ENCODE data around the gene RAP1GAP.

RAP1GAP gene

GRCh38 chr1:21662426-21663247, 6.5 kb downstream of the RAP1GAP start:
- no peak for DNase-seq (ENCODE audit: low read depth)

DNA sequence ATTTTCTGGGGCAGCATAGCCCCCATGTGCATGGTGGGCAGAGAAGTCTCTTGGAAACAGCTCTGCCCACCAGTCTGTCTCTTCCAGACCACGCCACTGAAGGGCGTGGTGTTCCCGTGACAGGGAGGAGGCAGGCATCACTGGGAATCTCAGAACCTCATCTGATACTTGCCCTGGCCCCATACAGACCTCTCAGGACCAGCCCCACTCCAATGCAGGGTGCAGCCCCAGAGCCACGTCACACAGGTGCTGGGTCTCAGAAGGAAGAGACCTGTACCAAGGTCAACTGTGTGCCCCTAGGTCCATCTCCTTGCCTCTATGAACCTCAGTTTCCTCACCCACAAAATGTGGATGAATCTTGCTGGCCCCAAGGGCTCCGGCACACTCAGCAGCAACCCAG, 7.3 kb downstream of the RAP1GAP start:
- DNase-seq (ENCODE audit: low read depth), result no peak

- no peak for DNase-seq (ENCODE audit: low read depth)
Measured at GRCh38 chr1:21659924-21660326, 9.2 kb downstream of the RAP1GAP start.

DNA sequence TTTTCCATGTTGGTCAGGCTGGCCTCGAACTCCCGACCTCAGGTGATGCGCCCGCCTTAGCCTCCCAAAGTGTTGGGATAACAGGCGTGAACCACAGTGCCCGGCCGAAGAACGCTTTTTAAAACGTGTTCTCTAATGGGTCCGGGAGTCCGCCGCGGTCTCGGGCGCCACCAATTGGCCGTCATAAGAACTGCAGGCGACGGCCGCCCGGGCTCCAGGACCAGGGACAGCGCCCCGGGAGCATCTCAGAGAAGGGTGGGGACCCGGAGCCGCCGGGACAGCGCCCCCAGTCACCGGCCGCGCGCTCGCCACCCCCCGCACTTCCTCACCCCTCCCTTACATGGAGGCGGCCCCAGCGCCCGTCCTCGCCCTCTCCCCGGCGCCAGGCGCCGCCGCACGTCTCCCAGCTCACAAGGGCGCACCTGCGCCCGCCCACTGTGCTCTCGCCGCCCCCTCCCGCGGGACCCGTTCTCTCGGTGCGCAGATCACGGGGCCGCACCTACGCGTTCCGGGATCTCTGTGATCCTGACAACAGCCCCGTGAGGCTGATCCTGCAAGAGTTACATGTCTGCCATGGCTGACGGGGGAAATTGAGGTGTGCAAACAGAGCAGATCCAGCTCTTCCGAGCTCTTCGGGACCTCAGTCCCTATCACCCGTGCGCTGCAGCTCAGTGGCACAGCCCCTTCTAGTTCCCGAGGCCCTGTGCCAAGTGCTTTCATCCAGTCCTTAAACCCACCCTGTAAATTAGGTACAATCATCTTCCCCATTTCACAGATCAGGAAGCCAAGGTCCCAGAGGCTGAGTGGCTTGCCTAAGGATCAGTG, 9.8 kb downstream of the RAP1GAP start:
- DNase-seq (ENCODE audit: low read depth), result peak; percentile 66

- DNase-seq (ENCODE audit: low read depth), result no peak
Measured at GRCh38 chr1:21657456-21658190, 11.5 kb downstream of the RAP1GAP start.

- DNase-seq (ENCODE audit: low read depth), result no peak
Measured at GRCh38 chr1:21655748-21656147, 13.4 kb downstream of the RAP1GAP start.

- no peak for DNase-seq (ENCODE audit: low read depth)
Measured at GRCh38 chr1:21655259-21655658, 13.9 kb downstream of the RAP1GAP start.

DNA sequence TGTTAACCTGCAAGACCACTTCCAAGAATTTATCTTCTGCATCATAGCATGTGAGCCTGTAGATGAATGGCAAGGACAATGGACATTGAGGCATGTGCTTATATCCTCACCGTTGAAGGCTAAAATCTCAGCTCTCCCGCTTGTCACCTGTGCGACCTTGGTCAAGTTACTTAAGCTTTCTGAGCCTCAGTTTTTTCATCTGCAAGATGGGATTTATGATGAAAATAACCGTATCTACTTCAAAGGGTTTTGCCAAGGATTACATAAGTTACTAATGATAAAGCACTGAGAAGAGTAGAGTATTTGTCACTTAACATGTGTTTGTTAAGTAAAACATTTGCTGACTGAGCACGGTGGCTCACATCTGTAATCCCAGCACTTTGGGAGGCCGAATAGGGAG, 14.9 kb downstream of the RAP1GAP start:
- DNase-seq (ENCODE audit: low read depth), result no peak

GRCh38 chr1:21653744-21654100, 15.4 kb downstream of the RAP1GAP start:
- no peak for DNase-seq (ENCODE audit: low read depth)

GRCh38 chr1:21652937-21653743, 16.0 kb downstream of the RAP1GAP start:
- DNase-seq (ENCODE audit: low read depth), result no peak

DNA sequence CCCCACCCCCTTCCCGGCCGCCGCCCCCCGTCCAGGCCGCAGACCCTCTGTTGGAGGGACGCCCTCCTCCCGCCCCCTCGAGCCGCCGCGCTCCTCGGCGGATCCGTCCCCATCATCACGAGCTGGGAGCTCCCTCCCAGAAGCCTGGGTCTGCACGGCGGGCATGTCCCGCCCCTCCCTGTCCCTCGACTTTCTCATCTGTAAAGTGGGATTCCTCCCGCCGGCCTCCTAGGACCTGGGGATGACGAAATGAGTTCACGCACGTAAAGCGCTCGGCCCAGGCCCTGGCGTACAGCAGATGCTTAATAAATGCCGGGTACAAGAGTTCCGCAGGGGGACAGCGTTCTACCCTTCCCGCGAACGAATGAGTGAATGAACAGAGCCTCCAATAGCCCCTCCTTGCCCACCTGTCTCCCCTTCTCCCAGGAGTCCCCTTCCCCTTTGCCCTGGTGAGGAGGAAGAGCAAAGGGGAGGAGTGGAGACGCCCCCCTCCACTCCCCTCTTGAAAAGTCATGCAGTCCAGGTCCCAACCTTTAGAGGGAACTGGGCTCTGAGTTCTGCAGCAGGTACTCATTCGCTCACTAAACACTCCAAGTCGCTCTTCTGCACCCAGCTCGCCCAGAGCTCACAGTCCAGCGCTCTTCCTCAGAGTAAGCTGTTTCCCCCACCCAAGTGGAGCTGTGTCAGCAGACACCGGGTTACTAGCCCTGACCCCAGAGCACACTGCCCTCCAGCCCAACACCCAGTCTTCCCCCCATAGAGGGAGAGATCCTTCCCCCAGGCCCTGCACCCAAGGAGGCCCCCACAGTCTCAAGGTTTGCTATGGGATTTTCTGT, 16.8 kb downstream of the RAP1GAP start:
- DNase-seq (ENCODE audit: low read depth), result no peak

GRCh38 chr1:21651214-21652042, 17.7 kb downstream of the RAP1GAP start:
- no peak for DNase-seq (ENCODE audit: low read depth)

DNA sequence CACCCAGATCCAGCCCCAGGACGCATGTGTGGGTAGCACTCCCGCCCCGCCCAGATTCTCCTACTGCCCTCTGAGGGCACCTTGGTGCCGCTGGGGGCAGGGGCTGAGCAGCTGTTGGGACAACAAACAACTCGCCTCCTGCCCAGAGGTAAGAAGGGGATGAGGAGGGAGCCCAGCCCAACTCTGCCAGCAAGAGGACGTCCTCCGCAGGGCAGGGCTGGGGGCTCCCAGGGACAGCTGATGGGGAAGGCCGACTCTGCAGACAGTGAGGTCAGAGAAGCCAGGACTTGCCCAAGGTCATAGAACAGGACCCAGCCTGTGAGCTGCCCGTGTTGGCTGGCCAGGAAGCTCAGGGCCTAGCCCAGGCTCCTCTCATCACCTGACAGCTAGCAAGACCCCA, 18.8 kb downstream of the RAP1GAP start:
- DNase-seq (ENCODE audit: low read depth), result no peak

GRCh38 chr1:21649315-21649714, 19.8 kb downstream of the RAP1GAP start:
- DNase-seq (ENCODE audit: low read depth), result no peak

DNA sequence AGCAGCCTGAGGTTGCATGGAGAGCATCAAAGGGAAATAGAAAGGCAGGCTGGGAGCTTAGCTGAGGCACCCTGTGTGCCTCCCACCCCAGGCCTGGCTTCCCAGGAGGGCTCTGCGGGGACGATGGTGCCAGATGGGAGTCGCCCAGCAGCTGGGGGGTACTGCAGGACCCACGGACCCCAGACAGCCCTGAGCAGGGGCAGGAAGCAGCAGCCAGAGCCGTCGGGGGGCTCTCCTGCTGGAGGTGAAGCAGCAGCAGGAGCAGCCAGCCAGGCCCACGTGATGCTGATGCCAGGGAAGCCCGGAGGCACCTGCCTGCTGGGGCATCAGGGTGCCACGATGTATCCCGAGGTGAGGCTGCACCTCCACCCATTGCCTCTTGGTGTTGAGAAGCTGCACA, 20.4 kb downstream of the RAP1GAP start:
- DNase-seq (ENCODE audit: low read depth), result no peak

- DNase-seq (ENCODE audit: low read depth), result no peak
Measured at GRCh38 chr1:21648352-21648730, 20.8 kb downstream of the RAP1GAP start.

GRCh38 chr1:21647431-21648351, 21.5 kb downstream of the RAP1GAP start:
- no peak for DNase-seq (ENCODE audit: low read depth)

DNA sequence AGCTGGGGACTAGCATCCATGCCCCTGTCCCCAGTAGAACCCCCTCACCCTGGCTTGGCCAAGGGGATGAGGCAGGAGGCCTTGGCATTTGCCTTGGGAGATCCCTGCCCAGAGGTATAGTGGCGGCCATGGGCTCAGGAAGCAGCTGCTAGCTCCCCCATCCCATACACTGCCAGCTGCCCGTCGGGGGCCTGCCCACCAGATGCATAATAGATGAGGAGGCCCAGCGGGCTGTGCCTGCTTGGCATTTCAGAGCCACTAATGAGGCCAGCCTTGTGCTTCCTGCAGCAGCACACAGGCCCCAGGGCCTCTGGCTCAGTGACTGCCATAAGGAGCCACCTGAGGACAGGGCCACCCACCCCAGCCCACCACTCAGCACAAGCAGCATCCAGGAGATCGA, 23.6 kb downstream of the RAP1GAP start:
- DNase-seq (ENCODE audit: low read depth), result no peak

GRCh38 chr1:21644906-21645305, 24.3 kb downstream of the RAP1GAP start:
- no peak for DNase-seq (ENCODE audit: low read depth)

All from T-helper 22 cell (primary cell).